ENCODE measurements around the gene GEMIN2.
A peak's percentile ranks its signal among the peaks of the same experiment; 100 is the strongest.
"Not testable (repeated sequence)": the region's sequence is repeated elsewhere in the genome, so short reads cannot be mapped to it uniquely, and the experiment has no call there.

GEMIN2 gene

DNA sequence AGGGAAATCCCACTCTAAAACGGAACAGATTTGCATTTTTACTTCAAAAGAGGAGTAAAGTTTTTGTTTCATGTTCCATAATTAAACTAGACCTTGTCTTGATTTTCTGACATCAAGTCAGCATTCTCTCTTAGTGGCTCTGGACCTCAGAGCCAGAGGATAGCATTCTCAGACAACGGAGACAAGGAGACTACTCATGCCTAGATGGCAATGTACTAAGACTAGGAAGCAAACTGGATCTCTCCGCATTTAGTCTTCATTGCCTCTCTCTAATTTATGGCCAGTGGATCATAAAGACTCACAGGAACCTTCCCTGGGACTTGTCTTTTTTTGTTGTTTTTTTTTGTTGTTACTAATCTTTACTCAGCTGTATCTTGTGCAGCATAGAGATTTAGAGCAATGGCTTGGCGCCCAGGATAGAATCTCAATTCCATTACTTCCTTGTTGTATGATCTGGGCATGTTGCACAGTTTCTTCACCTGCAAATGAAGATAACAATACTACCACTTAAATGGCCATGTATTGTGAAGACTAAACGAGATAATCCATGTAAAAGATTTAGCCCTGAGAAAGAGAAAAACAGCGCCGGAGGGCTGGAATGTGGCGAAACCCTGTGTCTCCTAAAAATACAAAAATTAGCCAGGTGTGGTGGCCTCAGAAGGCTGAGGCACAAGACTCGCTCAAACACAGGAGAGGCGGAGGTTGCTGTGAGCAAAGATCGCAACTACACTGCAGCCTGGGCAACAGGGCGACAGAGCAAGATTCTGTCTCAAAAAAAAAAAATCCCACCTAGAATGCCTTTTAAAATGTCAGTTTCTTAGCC lies 4.0 kb upstream of the GEMIN2 start:
- DNase-seq (ENCODE audit: low spot score): no peak

DNA sequence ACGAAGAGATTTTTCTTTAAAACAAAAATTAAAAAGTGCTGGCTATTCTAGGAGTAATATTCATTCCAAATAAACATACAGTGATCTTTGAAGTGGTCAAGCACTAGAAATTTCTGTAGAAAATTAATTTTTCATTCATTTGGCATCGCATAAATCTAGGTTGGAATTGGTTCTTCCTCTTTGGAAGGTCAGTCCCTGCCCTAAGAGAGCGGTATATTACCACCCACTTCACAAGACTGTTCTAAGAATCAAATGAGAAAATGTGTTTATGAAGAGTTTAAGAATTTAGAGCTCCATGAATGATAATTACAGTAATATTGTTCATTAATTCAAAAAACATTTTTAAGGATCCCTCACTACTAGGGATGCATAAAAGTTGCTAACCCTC lies 444 bp upstream of the GEMIN2 start:
- DNase-seq (ENCODE audit: low spot score): no peak

DNA sequence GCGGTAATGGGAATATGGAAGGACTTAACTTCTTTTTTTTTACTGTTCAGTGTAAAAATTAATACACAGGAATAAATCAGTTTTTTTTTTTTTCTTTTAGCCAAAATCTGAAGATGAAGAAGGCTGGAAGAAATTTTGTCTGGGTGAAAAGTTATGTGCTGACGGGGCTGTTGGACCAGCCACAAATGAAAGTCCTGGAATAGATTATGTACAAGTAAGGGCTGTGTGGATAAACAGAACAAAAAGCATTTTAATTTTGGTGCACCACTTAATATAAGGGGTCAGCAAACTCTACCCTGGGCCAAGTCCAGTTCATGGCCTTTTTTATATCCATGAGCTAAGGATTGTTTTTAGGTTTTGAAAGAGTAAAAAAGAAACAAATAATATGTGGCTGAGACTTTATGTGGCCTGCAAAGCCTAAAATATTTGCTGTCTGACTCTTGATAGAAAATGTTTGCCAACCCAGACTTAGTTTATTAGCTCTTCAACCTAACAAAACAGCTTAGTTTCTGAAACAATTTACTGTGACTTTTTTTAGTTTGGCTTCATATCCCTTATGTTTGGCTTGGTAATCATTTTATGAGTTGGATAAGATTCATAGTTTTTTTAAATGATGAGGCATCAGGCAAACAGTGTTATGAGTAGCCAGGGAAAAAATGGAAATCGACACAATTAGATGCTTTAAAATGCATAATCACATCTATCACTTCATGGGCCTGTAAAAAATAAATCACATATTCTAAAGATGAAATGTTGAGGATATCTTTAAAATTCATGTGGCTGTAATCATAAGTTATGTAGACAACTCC lies 8.4 kb downstream of the GEMIN2 start:
- no peak for DNase-seq (ENCODE audit: low spot score)

DNA sequence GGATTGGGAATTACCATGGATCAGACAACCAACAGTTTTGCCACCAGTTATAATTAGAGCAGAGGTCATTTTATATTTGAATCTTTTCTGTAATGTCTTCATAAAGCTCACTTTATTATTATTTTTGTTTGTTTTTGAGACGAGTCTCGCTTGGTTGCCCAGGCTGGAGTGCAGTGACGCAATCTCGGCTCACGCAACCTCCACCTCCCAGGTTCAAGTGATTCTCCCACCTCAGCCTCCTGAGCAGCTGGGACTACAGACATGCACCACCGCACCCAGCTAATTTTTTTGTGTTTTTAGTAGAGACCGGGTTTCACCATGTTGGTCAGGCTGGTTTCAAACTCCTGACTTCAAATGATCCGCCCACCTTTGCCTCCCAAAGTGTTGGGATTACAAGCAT lies 23.7 kb downstream of the GEMIN2 start:
- DNase-seq (ENCODE audit: low spot score): not testable (repeated sequence)

DNA sequence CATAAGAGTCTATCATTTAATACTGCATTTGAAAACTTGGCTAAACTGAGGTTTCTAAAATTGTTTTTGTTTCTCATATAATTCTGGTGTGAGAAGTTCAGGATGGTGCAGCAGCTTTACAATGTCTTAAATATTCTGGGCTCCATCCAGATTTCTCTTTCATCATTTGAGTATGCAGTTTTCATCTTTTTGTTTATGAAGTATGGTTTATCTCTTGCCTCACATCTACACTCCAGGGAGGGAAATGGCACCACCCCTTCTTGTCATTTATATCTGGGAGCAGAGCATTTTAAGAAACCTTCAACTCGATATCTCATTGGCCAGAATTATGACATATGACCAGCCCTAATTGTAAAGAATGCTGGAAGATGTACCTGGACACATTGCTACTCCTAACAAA lies 24.3 kb downstream of the GEMIN2 start:
- DNase-seq (ENCODE audit: low spot score): no peak

DNA sequence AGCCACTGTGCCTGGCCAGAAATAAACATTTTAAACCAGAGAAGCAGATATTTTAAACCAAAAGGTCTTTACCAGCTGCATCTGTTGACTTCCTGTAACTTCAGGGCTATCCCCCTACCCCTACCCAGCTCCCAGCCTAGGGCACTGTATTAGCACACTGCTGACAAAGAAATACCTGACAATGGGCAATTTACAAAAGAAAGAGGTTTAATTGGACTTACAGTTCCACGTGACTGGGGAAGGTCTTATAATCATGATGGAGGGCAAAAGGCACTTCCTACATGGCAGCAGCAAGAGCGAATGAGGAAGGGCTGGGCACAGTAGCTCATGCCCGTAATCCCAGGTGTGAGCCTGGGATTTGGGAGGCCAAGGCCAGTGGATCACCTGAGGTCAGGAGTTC lies 26.0 kb downstream of the GEMIN2 start:
- no peak for DNase-seq (ENCODE audit: low spot score)

- DNase-seq (ENCODE audit: low spot score): not testable (repeated sequence)
Measured at GRCh38 chr14:39141623-39142022, 27.5 kb downstream of the GEMIN2 start.

GRCh38 chr14:39143226-39143625 lies 29.1 kb downstream of the GEMIN2 start:
- DNase-seq (ENCODE audit: low spot score): not testable (repeated sequence)

DNA sequence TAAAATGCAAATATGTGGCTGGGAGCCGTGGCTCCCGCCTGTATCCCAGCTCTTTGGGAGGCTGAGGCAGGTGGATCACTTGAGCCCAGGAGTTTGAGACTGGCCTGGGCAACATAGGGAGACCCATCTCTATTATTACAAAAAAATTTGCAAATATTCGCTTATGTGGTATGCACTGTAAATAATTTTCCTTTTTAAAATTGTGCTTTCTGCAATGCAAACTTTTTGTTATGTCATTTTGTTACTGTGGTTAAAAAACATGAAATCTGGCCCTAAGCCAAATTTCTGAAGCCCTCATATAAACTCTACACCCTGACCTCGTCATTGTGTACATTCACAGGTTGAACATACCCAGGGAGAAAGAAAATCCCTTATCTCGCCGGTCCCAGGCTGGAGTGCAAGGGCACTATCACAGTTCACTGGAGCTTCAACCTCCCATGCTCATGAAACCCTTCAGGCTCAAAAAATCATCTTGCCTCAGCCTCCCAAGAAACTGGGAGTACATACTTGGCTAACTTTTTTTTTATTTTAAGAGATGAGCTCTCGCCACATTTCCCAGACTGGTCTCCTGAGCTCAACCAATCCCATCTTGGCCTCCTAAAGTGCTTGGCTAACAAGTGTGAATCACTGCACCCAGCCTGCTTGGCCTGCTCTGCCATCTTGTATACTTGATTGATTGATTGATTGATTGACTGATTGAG lies 31.3 kb downstream of the GEMIN2 start:
- DNase-seq (ENCODE audit: low spot score): peak; percentile 72

- no peak for DNase-seq (ENCODE audit: low spot score)
Measured at GRCh38 chr14:39154594-39155189, 40.6 kb downstream of the GEMIN2 start.

DNA sequence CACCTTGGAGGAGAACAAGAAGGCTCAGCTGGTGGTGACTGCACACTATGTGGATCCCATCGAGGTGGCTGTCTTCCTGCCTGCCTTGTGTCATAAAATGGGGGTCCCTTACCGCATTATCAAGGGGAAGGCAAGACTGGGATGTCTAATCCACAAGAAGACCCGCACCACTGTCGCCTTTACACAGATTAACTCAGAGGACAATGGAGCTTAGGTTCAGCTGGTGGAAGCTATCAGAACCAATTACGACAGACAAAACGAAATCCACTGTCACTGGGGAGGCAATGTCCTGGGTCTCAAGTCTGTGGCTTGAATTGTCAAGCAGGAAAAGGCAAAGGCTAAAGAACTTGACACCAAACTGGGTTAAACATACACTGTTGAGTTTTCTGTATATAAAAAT lies 43.4 kb downstream of the GEMIN2 start:
- DNase-seq (ENCODE audit: low spot score): no peak

- DNase-seq (ENCODE audit: low spot score): no peak
Measured at GRCh38 chr14:39158222-39158858, 44.2 kb downstream of the GEMIN2 start.

DNA sequence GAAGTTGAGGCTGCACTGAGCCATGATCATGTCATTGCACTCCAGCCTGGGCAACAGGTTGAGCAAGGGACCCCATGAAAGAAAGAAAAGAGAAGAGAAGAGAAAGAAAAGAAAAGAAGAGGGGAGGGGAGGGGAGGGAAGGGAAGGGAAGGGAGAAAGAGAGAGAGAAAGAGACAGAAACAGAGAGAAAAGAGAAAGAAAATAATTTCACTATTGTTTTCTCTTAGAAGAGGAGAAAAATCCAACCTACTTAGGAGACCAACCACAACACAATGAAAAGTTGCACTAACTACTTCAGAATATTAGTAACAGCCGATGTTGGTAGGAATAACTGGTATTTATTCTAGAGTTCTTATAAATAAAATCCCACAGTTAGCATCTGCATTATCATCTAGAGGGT lies 46.4 kb downstream of the GEMIN2 start:
- no peak for DNase-seq (ENCODE audit: low spot score)

- DNase-seq (ENCODE audit: low spot score): not testable (repeated sequence)
Measured at GRCh38 chr14:39167797-39168320, 53.7 kb downstream of the GEMIN2 start.

DNA sequence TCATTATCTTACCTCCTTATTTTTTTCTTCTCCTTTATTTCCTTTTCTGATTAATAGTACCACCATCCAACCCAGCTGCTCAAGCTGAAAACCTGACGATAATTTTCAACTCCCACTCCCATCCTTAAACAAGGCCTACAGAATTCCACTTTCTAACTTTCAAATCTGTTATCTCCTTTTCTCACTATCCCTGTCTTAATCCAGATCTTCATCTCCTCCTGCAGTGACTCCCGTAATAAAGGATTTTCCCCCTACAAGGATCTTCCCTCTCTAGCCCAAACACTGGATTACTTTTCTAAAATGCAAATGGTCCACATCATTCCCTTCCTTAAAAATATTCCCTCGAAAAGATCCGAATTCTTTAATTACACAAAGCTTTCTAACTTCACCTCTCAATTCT lies 54.5 kb downstream of the GEMIN2 start:
- DNase-seq (ENCODE audit: low spot score): no peak

DNA sequence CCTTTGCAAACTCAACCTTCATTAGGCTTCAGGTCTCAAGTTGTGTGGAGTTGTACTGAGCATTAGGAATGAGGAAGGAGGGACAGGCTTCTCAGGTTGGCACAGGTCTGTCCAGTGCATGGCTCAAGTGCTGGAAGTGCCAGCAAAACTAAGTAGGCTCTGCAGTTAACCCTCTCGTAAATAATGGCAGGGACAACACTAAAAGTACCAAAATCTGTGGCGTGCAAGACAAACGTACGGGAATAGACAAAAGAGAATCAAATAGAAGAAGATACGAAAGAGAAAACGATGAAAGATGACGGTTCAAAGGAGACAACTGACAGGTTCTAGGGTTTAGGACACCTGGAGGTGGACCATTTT lies 55.4 kb downstream of the GEMIN2 start:
- DNase-seq (ENCODE audit: low spot score): no peak

- DNase-seq (ENCODE audit: low spot score): no peak
Measured at GRCh38 chr14:39173198-39173597, 59.1 kb downstream of the GEMIN2 start.

- peak; percentile 98 for DNase-seq (ENCODE audit: low spot score)
Measured at GRCh38 chr14:39174560-39175444, 60.7 kb downstream of the GEMIN2 start, which contains the start of gene PNN. PNN (plus strand) TSS chr14:39175254; CDS start chr14:39175280, 26 bp downstream.

GRCh38 chr14:39175445-39176262 lies 61.5 kb downstream of the GEMIN2 start:
- no peak for DNase-seq (ENCODE audit: low spot score)
